ENCODE data around the gene MAPKAPK2.

GRCh38 chr1:206653715-206654459 is 30.8 kb upstream of the MAPKAPK2 start:
- TF ChIP-seq CTCF (optimal IDR thresholded peaks at IDR 0.05 in 1 of 3, IDR thresholded peaks at IDR 0.05 in 1 of 3, conservative IDR thresholded peaks at IDR 0.05 in 1 of 3; ENCODE audit: extremely low read depth in 1 of 3, insufficient read depth in 2 of 3, low read length in 3 of 3): no peak
- no peak for TF ChIP-seq EZH2 (IDR thresholded peaks at IDR 0.05; ENCODE audit: low read length)
